NCI-H187 treated with DMSO at 0.1 percent for 48 hours (cell line): Measurements from ENCODE around the gene ASTL.

Experiments
- DNase-seq: peaks from one replicate; lab custom pipeline; 2025; lab: John Stamatoyannopoulos, UW

Gene ASTL

DNA sequence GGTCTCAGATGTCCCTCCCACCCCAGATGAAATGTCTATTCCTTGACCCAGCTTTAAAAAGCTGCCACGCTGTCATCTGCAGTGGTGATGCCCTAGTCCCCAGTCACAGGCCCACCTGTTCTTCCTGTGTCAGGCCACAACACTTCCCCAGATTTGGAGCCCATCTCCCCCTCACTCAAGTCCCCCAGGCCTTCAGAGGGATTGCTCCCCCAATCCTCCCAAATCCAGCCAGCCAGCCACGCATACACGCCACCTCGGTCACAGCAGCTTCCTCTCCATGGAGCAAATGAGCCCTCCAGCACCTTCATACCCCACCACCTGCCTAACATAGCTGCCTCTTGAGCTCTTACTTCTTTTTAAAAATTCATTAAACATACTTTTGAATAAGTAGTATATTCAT, 7.8 kb downstream of the ASTL start:
- DNase-seq: no peak

DNA sequence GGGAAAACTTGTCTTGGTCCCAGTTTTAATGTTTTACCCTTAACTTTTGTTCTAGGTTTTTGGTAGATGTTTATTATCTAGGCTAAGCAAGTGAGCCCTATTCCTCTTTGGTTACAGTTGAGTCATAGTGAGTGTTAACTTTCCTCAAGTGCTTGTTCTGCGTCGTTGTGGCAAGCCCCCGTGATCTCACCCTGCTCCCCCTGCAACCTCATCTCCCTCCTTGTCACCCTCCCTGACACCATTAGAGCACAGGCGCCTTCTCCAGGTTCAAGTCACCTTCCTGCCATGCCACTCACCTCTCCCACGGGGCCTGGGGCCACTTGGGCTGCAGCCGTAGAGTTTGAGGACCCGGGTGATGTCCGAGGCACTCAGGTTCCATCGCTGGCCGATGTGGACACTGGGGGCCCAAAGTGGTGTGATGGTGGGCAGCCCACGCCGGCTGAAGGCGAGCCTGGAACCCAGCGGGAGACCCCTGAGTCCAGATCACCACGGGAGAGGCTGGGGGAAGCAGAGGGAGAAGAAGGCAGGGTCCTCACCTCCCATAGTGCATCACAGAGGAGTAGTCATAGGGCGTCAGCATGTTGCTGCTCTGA, 8.7 kb downstream of the ASTL start:
- no peak for DNase-seq

DNA sequence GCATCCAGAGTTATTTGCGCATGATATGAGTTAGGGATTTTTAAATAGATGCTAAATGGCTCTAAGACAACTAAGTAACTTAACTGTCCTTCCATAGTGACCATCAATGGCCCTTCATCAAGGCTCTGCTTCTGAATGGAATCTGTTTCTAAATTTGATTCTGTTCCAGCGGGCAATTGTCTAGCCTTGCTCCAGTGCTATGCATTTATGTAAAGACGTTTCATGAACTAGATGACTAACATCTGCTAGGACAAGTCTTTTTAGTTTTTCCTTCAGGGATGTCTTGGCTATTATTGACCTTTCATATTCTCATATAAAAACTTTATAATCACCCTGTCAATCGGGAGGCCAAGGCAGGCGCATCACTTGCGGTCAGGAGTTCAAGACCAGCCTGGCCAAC, 9.8 kb downstream of the ASTL start:
- no peak for DNase-seq

DNA sequence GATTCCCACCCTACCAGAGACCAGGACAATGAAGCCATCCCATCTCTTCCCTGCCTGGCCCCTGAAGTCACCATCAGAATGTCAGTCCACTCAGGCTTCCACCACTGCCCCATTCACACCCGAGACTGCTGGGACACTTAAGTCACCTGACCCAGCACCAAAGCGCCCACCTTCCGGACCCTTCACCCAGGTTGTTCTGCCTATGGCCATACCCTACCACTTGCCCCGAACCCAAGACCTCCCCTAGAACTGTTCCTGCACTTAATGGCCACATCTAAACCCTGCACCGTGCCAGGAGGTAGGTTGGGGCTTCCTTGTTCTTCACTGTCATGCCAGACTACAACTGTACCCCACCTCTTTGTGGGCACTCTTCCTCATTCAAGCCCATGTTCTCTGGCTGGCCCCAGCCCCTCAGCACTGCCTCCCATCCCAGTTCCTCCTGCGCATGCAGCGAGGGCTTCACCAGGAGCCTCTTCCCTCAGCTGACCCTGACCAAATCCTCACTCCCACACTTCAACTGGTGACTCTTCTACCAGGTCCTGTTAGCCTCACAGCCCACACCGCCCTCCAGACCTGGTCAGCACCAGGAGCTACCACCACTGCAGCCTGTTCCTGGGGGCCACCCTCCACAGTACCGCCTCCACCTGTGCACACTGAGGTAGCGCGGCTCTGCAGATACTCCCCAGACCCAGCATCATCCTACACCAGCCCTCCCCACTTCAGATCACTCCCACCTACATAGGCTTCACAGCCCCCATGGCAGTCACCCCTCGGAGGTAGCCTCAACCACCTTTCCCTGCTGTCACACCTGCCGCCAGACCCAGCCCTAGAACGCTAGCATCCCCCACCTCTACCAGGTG, 13.7 kb downstream of the ASTL start:
- no peak for DNase-seq

DNA sequence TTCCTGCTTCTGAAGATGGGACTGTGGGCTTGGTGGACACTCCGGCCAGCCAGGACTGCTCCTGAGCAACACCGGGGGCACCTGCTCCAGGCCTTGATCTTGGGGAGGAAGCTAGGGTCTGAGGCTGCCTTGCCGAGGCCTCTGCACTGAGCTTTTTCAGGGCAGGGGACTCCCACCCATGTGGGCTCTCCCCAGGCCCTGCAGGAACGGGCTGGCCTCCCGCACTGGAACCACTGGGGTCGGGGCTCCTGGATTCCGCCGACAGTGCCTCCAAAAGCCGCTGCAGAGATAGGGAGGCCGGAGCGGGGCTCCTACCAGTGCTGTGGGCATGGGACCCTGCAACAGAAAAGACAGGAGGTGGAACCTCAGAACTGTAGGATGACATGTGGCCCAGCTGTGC, 14.4 kb downstream of the ASTL start:
- no peak for DNase-seq

DNA sequence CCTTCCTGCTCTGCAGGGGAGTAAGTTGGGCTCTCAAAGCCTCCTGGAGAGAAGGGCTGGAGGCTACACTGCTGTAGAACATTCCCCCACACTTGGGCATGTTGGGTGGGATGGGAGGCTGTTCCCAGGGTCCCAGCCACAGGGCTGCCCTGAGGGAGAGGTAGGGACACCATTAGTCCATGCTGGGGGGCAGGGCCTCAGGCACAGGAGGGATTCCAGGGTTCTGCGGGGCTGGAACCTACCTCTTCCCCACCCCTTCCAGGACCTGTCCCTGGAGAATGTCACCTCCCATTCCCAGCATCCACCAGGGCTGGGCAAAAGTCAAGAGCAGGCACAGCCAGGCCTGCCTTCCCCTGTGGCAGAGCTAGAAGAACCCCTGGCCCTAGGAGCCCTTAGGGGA, 15.0 kb downstream of the ASTL start:
- no peak for DNase-seq

DNA sequence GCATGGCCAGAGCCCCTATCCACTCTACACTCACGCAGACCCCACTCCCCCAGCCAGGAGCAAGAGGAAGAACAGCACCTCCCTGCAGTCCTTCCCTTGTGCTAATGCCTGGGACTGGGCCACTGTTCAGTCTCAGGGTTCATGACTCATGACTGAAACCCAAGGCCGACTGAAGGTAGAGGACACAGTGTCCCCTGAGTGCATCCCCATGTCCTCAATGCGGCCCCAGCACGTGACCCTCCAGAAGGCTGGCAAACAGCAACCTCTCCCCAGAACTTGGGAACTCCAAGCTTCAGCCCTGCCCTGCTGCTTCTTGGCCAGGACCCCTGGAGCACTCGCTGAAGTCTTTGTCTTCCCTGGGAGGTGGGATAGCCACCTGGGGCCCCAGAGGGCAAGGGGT, 15.9 kb downstream of the ASTL start:
- no peak for DNase-seq

DNA sequence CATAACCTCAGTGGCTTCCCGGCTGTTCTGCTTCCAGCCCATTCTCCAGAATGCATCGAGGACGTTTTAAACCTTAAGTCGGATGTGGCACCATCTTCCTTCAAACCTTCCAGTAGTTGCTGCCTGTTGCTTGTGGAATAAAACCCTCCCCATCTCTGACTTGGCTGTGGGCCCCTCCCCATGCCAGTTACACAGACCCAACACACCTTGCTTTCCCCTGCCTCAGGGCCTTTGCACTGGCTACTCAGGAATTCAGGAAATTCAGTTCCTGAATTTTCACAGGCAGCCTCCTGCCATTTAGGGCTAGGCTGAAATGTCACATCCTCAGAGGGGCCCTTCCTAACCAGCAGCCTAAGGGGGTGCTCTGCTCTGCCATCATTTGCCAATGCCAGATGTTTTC, 16.9 kb downstream of the ASTL start:
- DNase-seq: no peak

DNA sequence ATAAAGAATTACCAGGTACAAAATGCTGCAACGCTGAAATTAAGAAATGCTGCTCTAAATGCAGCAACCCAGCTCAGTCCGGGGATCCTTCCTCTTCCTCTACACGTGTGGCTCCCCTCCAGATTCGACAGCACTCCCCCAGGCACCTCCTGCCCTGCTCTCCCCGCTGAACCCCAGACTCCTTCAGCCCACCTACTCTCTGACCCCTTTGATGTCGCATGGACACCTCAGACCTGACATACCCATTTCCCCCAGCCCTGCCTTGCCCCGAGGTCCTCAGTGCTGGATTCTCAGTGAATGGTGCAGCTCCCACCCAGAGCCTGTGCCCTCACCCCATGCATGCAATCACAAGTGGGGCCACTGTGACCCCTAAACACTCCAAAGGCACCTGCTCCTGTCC, 17.3 kb downstream of the ASTL start:
- DNase-seq: no peak

DNA sequence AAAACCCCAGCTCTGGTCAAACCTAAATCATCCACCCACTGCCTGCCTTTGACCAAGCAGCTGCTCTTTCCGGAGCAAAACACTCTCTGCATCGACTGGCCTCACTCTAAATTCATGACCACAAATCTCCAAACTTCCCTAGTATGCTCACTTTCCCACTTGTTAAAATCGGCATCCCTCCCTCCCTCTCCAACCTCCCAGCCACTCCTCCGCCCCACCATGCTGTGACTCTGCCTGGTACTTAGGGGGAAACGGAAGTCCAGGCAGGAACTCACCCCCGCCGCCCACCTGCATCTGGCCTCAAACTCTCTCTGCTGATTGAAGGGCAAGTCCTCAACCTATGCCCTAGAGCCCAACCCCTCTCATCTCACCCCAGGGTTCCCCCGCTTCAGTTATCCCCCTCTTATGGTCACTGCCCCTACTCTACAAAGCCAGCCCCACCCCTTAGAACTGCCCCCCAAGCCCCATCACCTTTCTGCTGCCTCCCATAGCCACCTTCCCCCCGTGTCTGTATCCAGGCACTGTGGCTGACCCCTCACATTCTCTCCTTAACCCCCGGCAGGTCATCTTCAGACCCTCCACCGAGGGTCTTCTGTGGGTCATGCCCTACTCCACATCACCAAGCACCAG, 18.1 kb downstream of the ASTL start:
- no peak for DNase-seq

DNA sequence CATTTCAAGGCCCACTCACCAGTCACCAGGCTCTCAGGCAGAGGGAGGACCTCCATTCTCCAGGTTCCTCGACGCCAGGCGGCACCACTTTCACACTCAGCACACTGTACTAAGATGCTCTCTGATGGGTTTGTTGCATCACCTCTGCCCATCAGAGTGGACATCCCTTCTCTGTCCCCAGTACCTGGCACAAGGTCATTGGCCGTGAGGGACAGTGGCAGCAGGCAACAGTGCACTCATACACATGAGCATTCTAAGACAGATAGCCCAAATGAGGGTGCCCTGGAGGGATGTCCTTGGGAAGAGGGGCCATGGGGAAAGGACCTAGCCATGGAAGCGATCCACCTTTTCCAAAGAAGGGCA, 18.9 kb downstream of the ASTL start:
- no peak for DNase-seq

DNA sequence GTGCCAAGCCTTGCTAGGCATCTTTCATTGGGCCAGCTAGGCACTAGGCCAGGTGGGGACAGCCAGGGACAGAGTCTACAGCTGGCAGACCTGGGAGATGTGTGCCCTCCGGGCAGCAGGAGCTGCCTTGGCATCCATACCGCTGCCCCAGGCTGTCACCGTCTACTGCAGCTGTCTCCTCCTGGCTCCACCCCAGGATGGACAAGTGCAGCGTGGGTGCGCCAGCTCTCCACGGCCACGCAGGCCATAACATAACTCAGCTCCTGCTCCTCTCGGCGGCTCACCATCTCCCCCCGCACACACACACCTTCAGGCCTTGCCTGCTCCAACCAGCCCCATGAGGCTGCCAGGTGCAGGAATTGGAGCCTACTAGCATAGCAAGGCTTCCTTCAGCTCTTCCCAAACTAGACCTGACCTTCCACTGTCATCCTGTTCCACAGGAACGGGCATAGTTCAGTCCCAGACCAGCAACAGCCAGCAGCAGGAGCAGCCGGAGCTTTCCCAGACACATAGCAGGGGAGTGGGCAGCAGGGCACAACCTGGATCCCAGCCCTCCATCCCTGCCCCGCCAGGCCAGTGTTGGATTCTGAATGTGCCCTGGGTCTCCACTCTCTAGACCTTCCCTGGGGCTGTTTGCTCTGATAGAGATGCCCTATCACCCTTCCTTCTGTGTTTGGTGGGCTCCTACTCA, 19.5 kb downstream of the ASTL start:
- no peak for DNase-seq

DNA sequence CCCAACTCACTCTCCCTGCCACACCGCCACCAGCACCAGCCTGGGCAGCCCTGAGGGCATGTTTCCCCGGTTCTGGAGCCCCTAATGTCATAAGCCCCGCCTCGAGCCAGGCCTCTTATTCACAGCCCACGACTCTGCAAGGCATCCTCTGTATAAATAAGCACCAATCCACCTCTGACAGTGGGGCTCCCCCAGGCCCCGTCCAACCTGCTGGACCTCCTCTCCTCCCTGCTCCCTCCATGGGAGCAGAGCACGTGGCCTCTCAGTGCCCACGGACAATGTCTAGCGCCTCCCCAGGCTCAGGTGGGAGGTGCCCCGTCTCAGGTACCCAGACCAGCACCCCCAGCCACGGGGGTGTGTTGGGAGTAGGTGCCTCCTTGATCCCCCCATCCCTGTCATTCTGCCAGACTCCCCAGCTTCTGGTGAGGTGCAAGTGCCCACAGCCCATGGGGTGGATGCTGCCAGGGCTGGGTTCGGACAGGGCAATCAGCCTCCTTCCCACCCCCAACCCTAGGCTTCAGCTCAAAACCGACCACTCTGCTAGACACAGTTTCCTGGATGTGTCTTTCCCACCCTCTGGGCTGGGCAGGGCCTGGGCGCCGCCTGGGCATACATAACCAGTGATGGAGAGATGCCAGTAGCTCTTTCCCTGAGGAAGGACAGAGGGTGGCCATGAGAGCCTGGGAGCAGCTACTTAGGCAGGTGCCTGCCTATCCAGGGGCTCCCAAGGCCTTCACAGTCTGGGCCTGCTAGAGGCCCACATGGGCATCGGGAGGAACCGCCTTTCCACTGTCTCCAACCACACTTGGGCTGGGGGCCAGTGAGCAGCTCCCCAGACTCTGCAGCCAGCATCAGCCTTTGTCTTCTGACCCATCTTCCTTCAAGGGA, 20.4 kb downstream of the ASTL start:
- no peak for DNase-seq

DNA sequence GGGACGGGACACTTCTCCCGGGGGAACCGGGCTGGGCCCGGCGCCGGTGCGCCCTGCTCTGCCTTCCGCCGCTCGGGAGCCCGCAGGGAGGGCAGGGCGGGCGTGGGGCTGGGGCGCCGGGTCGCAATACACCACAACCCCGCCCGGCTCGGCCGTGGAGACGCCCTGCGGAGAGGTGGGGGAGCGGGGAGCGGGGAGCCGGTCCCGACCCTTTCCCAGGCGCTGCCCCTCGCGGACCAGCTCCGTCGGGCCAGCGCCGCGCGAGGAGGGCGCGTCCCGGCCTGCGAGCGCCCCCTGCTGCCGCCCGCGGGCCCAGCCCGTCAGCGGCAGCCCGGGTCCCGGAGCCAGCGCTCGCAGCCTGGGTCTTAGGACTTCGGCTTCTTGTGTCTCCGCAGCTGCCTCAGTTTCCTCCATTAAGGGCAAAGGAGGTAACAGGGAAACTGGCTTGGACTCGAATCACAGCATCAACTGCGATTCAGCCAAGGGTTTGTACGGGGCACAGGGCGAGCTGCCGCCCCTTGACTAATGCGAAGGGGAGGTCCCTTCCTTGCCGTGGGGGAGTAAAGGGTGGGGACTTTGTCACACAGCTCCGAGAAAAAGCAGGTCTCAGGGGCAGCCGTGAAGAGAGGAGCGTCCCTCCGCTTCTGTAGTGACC, 21.3 kb downstream of the ASTL start:
- DNase-seq: no peak

DNA sequence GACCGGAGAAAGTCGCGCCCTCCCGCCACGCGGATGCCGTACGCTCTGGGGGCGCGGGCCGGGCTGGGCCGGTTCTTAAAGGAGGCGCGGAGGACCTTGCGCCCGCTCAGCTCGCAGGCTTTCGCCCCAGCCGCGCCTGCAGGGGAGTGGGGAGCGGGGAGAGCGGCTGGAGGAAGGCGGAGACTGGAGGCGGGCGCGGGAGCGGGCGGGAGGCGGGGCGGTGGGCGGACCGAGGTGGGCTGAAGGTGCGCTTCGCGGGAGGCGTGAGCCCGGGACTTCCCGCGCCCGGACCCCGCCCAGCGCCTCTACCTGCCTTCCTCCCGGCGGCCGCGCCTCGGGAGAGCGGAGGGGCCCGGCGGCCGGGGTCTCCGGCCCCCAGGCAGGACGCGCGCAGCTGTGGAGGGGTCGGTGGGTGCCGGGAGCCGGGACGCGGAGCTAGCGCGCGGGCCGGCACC, 21.9 kb downstream of the ASTL start, which contains the start of gene ADRA2B:
Gene ADRA2B (minus strand): TSS at position 148 of the 455 bp plus-strand sequence. CDS start 422 bp downstream, outside the sequence.
- no peak for DNase-seq

DNA sequence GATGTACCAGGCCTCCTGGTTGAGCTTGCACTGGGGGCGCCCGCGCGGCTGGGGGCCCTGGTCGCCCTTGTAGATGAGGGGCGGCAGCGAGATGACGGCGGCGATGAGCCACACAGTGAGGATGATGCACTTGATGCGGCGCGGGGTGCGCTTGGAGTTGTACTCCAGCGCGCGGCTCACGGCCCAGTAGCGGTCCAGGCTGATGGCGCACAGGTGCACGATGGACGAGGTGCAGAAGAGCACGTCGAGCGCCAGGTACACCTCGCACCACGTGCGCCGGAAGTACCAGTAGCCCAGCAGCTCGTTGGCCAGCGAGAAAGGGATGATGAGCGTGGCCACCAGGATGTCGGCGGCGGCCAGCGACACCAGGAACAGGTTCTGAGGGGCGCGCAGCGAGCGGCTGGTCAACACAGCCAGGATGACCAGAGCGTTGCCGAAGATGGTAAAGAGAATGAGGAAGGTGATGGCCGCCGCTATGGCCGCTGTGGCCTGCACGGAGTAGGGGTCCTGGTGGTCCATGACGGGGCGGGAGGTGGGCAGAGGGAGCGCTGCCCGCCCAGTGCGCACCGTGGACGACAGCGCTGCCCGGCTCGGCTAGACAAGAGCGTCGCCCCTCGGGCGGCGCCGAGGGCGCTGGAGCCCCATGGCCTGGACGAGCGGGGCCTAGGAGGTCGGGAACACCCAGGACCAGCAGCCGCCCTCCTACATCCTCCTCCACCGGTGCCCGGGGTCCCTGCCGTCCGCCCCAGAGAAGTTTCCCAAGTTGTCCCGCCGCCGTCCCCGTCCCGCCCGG, 22.5 kb downstream of the ASTL start:
- DNase-seq: no peak

DNA sequence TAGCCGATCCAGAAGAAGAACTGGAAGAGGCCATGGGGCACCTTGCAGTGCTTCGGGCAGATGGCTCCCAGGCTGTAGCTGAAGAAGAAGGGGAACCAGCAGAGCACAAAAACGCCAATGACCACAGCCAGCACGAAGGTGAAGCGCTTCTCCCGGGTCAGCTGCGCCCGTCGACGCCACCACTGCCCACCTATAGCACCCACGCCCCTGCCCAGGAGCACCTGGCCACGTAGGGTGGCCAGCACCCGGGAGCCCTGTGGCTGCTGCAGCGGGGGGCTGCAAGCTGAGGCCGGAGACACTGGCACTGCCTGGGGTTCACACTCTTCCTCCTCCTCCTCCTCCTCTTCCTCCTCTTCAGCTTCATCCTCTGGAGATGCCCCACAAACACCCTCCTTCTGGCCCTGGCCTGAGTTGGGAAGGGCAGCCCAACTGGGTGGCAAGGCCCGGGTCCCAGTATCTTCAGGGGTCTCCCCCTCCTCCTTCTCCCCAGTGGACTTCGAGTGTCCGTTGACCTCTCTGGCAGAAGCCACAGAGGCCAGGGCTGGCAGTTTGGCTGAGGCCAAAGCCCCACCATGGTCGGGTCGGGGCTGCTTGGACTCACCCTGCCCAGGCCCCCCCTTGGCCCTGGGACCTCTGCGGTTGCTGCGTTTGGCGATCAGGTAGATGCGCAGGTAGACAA, 23.3 kb downstream of the ASTL start:
- no peak for DNase-seq

DNA sequence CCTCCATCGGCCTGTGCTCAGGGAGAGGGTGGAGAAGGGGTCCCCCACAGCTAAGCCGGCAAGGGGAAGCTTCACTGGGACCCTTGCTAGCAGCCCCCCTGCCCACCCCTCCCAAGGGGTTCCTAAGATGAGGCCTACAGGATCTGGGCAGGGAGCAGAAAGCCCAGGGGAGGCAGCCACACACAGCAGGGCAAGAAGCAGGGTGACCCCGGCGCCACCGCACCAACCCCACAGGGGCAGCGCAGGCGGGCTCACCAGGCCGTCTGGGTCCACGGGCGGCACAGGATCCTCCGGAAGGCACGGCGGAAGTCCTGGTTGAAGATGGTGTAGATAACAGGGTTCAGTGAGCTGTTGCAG, 23.8 kb downstream of the ASTL start:
- no peak for DNase-seq

DNA sequence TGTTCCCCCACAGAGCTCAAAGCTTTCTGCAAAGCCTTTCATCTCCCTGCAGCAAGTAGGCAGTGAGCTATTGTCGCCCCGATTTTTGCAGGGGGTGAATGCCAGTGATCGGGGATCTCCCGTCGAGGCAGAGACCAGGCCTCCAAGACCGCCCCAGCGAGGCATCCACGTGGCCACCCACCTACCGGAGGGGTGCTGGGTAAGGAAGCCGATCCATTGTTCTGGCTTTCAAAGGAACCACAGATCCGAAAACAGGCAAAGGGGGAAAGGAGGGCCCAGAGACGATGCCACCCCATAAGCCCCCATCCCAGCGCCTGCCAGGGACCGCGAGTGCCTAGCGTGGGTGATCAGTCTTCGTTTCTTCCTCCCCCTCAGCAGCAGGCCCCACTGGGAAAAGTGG, 24.4 kb downstream of the ASTL start:
- no peak for DNase-seq

DNA sequence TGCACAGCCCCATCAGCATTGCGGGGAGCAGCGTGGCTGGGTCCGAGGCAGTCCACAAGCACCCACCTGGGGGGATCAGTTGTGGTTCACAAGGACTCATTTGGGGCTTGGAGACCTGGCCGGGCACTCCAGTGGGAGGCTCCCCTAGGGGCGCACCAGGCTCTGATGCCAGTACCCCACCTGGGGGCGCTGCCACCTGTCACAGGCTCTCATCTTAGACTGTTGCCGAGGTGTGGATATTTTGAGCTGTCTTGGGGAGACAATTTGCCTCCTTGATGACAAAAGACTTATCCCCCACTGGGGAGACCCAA, 25.0 kb downstream of the ASTL start:
- no peak for DNase-seq
